Stimulated activated CD8-positive, alpha-beta memory T cell treated with anti-CD3 and anti-CD28 coated beads, Interleukin-7, amount 100 ng/mL, for 1 hour (primary cell): ENCODE measurements around the gene PTPRS.
"Not testable (repeated sequence)": the region's sequence is repeated elsewhere in the genome, so short reads cannot be mapped to it uniquely, and the experiment has no call there.

ENCODE experiments used
- DNase-seq, 2 donors: peaks; one replicate each; pipeline ENCODE4 v3.0.0-alpha.2; 2020; ENCODE audit warnings: low read depth in 2 of 2

PTPRS gene

DNA sequence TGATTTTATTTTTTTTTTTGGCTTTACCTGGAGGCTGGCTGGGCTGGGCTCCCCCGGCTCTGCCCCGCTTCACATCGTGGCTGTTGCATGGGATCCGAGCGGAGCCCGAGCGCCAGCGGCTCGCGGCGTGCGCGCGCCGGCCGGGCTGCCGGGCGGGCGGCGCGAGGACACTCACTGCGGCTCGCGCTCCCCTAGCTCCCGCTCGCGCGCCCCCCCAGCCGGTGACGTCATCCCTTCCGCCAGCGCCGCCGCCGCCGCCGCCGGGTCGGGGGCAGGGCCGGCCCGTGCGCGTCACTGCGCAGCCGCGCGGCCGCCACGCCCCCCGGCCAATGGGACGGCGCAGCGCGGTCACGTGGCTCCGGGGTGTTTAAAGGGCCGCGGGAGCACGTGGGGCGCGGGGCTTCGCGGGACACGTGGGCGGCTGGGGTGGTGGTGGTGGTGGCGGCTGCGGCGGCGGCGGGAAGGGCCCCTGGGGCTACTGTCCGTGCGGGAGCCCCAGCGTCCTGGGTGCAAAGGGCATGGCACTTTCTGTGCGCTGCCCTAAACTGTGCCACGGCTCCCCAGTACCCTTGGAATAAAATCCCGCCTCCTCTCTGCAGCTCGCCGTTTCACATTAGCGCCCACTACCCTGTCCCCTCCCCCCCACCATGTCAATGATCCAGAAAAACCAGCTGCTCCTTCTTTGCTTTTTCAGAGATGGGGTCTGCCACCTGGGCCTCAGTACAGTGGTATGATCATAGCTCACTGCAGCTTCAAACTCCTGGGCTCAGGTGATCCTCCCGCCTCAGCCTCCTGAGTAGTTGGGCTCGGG lies at the start of gene PTPRS:
Gene PTPRS, minus strand, starts transcription at position 176 of the 811 bp plus-strand sequence. CDS start 54,672 bp downstream, outside the sequence.
- peak; percentile 34 to 37 for DNase-seq

- DNase-seq: no peak
Measured at GRCh38 chr19:5389353-5389752, 48.7 kb upstream of the PTPRS start.

DNA sequence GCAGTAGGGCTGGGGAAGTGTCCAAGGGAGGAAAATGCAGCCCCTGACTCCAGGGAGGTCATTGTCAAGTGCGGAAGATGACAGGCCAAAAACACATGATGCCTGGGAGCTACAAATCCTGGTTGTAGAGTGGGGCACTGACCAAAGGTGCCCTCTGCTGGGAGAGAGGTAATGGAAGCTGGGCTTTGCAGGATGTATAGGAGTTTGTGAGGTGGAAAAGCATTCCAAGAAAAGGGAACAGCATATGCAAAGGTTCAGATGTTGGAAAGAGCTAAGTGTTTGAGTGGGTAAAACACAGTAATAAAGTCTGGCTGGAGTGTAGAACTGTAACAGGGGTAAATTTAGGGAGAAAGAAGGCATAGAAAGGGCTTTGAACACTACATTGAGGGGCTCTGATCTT lies 46.9 kb upstream of the PTPRS start:
- no peak for DNase-seq

DNA sequence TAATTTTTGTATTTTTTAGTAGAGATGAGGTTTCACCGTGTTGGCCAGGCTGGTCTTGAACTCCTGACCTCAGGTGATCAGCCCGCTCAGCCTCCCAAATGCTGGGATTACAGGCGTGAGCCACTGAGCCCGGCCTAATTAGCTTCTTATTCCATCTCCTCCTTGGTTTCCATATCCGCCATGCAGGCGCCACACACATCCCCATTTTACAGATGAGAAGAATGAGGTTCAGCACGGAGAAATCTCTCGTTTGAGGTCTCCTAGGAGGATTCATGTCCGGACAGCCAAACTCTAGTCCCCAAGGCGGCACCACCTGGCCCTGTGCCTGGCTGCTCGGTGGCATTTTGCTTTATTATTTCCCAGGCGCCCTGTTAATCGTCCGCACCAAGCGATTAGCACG lies 46.2 kb upstream of the PTPRS start:
- DNase-seq: no peak

DNA sequence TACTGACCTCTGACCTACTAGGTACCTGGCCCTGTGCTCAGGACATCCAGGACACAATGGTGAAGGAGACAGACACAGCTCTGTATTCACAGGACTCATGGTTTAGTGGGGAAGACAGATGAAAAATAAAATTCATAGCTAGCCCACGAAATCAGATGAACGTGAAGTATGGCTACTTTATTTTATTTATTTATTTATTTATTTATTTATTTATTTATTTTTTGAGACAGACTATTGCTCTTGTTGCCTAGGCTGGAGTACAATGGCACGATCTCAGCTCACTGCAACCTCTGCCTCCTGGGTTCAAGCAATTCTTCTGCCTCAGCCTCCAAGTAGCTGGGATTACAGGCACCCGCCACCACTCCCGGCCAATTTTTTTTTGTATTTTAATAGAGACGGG lies 40.6 kb upstream of the PTPRS start:
- not testable (repeated sequence) for DNase-seq

- DNase-seq: no peak
Measured at GRCh38 chr19:5380215-5380919, 39.8 kb upstream of the PTPRS start.

GRCh38 chr19:5376928-5377327 lies 36.3 kb upstream of the PTPRS start:
- no peak for DNase-seq

DNA sequence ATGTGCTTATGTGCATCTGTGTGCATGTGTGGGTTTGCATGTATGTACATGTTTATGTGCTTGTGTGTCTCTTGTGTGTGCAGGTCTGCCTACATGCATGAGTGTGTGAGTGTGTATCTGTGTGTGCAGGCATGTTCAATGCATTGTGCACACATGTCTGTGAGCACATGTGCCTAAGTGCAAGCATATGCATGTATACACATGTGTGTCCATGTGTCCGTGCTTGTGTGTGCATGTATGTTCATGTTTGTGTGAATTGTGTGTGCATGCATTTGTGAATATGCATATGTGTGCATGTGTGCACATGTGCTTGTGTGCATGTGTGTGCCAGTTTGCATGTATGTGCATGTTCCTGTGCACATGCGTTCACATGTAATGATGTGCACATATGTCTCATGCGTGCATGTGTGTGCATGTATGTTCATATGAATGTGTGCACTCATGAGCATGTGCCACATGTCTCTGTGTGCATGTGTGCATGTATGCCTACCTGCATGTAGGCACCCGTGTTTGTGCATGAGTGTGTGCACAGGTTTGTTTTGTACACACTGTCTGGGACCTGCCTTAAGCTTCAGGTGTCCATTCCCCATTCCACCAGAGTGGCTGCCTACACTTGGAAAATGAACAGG lies 32.1 kb upstream of the PTPRS start:
- DNase-seq: no peak

DNA sequence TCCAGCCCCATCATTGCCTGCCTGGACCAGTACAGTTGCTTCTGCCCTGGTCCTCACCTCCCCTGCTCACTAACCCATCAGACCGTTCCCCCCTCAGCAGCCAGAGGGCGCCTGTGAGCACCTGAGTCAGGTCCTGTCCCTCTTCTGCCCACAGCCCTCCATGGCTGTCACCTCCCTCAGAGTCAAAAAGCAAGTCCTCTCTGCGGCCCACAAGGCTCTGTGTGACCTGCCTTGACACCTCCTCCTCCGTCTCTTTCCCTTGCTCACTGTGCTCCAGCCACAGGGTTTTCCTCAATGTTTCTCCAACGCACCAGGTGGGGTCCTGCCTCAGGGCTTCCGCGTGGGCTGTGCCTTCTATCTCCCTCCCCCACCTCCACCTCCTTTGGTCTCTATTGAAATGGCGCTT lies 29.4 kb upstream of the PTPRS start:
- DNase-seq: peak in 1 of 2 donors; percentile 13

GRCh38 chr19:5369304-5369703 lies 28.7 kb upstream of the PTPRS start:
- no peak for DNase-seq

DNA sequence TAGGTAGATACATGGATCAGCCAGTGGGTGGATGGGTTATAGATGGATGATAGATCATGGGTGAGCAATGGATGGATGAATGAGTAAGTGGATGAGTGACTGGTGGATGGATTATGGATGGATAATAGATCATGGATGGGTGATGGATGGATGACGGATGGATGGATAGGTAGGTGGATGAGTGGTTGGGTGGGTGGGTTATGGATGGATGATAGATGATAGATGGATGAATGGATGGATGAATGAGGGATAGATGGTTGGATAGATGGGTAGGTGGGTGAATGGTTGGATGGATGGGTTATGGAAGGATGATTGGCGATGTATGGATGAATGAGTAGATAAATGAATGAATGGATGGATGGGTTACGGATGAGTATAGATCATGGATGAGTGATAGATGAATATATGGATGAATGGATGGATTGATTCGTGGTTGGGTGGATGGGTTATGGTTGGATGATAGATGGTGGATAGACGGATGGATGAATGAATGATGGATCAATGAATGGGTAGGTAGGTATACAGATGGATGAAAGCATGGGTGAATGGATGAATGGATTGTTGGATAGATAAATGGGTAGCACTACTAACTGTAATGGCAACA lies 27.0 kb upstream of the PTPRS start:
- DNase-seq: no peak

DNA sequence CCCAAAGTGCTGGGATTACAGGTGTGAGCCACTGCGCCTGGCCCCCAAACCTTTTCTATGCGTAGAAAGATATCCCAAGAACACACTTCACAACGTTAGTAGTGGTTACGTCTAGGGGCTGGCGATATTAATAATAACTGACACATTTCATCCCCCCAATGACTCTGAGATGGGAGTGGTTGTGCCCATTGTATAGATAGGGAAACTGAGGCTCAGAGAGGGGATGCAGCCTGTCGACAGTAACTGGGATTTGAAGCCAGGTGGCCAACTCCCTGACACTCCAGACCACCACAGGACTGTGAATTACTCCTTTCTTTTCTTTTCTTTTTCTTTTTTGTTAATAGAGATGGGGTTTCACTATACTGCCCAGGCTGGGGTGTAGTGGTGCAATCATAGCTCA lies 25.3 kb upstream of the PTPRS start:
- no peak for DNase-seq

DNA sequence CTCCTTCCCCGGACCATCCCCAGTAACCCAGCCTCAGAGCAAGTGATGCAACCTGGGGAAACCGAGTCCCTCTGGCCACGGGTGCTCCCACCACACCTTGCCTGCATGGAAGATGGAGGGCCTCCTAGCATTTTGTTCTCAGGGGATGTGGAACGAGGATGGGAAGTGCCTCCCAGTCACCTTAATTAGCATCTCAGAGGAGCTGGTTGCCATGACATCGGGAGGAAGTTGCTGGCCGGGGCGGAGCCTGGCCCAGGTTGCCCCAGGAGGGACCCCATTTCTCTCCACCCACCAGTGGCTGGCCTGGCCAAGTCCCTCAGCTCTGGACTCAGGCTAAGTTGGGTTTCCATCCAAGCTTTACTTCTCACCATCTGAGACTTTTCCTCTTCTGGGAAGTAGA lies 24.1 kb upstream of the PTPRS start:
- DNase-seq: no peak

- not testable (repeated sequence) for DNase-seq
Measured at GRCh38 chr19:5361839-5362238, 21.2 kb upstream of the PTPRS start.

- no peak for DNase-seq
Measured at GRCh38 chr19:5361407-5361806, 20.8 kb upstream of the PTPRS start.

- no peak for DNase-seq
Measured at GRCh38 chr19:5360003-5360780, 19.6 kb upstream of the PTPRS start.

DNA sequence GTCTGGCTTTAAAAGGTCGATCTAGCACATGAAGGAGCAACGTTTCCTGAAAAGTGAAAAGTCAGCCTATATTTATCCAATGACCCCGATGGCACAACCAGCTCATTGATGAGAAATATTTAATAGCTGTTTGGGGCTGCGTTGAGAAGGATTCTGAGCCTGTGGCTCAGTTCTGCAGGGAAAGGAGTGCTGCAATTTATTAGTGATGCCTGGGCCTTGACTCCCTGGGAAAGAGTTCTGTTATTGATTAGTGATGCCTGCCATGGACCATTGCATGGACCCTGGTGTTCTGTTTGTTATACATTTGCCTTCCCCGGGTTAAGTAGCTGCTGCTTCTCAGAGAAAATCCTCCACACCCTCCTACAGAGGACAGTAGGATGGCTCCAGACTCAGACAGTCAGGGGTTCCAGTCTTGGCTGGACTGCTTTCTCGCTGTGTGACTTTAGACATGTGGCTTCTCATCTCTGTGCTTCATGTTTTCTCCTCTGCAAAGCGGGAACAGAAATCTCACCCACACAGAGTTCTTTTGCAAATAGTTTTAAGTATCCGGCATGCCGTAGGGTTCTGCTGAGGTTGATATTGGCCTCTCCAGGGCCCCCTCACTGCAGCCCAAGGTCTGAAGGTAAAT lies 17.7 kb upstream of the PTPRS start:
- no peak for DNase-seq

GRCh38 chr19:5357584-5357983 lies 17.0 kb upstream of the PTPRS start:
- DNase-seq: no peak

DNA sequence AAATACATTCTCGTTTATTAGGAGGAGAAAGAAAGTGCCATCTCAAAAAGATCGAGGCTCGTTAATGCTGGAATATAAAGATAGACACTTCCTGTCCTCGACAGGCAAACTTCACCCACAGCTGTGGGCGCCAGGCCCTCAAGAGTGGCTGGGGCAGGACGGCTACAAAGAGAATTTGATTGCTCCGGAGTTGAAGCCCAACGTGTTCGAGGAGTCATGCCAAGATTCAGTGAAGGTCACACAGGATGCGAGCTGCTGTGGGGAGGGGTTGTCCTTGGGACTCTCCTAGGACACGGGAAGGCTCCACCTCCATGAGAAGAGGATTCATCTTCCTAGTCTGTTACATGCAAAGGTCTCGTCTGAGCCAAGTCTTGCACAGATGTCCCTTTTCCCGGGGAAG lies 16.3 kb upstream of the PTPRS start:
- DNase-seq: no peak

DNA sequence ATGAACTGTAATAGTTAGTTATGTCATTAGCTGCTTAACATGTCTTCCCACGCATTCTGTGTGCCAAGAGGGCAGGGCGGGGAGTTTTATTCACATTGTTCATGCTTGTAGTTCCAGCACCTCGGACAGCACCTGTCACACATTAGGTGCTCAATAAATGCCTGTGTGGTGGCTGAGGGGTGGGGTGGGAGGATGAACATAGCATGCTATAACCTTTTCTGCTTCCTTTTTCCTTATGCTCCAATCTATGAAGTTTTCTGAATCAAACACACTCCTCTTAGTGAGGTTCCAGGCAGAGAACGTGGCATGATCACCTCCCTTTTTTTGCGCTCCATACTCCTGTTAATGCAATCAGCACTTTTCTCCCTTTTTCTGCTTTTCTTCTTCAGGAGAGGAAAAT lies 15.8 kb upstream of the PTPRS start:
- no peak for DNase-seq

DNA sequence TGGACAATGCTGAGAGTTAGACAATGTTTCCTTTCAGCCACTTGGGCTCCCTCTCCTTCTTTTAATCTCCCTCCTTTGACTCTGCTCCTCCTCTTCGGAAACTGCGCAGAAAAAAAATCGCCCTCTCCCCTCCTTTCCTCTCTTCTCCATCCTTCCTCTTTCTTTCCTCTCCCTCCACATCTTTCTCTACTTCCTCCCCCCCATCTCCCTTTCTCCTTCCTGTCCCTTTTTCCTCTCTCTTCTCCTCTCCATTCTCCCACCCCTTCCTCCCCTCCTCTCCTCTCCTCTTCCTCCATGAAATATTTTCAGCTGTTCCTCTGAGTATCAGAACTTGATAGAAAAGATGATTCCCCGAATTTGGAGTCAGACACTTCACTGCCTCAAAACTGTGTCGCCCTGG lies 15.1 kb upstream of the PTPRS start:
- DNase-seq: no peak
